HepG2 (cell line): ENCODE results near the gene SHISA9. TPM values are rescaled to one million over a fixed set of nuclear protein-coding genes. Genes with fewer than 3 reads are reported as not detected.

ENCODE experiments used
- ISX ChIP-seq: sonication (generic); formaldehyde crosslinking; conservative IDR thresholded peaks from 2 replicates; pipeline ENCODE4 v1.5.0; 2020; ENCODE audit warnings: missing genetic modification reagents
- PPARG ChIP-seq: conservative IDR thresholded peaks from 2 replicates; pipeline ENCODE4 v1.6.1; 2016; ENCODE audit warnings: missing biosample characterization, missing genetic modification reagents
- SIN3A ChIP-seq: IDR thresholded peaks from 2 replicates; pipeline ENCODE4 v1.6.1; 2011; ENCODE audit warnings: low read depth, mild to moderate bottlenecking, control low read depth, low read length, borderline replicate concordance
- TCF12 ChIP-seq, 2 experiments: fragments of 450-650 bp in 1 of 2; sonication (generic) in 1 of 2; formaldehyde crosslinking in 1 of 2; IDR thresholded peaks; 2 replicates each; pipeline versions ENCODE4 v1.6.1 to v1.8.0; 2017 to 2022; ENCODE audit warnings: antibody characterized with exemption in 1 of 2, mild to moderate bottlenecking in 1 of 2, missing genetic modification reagents in 1 of 2, moderate library complexity in 1 of 2
- ZNF234 ChIP-seq: sonication (generic); formaldehyde crosslinking; conservative IDR thresholded peaks from 2 replicates; pipeline ENCODE4 v1.5.1; 2020; ENCODE audit warnings: mild to moderate bottlenecking, missing genetic modification reagents
- ZNF318 ChIP-seq: sonication (generic); formaldehyde crosslinking; IDR thresholded peaks from 2 replicates; pipeline ENCODE4 v1.4.0; 2020; ENCODE audit warnings: mild to moderate bottlenecking, missing genetic modification reagents
- ZNF460 ChIP-seq: sonication (generic); formaldehyde crosslinking; IDR thresholded peaks from 2 replicates; pipeline ENCODE4 v1.5.1; 2020; ENCODE audit warnings: missing genetic modification reagents, mild to moderate bottlenecking, borderline replicate concordance
- polyA plus RNA-seq, 8 experiments: library from polyadenylated mRNA; depleted of rRNA in 3 of 8; stranded (reverse) in 7 of 8; unstranded in 1 of 8; fragments of >200 nt; fragmentation: Illumina TruSeq in 4 of 8; extraction: Trizol in 4 of 8; gene quantifications; 2 replicates each; pipeline versions ENCODE4 v1.2.1 to v1.2.3, GENCODE V29; 2011 to 2016; ENCODE audit warnings: low read depth in 4 of 8, missing spikeins in 1 of 8, mixed read lengths in 1 of 8; ENCODE audit not compliant: insufficient read depth in 1 of 8
- total RNA-seq, 5 experiments: library from RNA; depleted of rRNA; stranded (reverse); fragments of >200 nt; fragmentation: Illumina TruSeq; extraction: Trizol; gene quantifications; 2 replicates each; pipeline ENCODE4 v1.2.3, GENCODE V29; 2016; ENCODE audit warnings: low read depth in 1 of 5
- TF ChIP-seq, protein P1 (sequence below): sonication (generic); formaldehyde crosslinking; IDR thresholded peaks from 2 replicates; pipeline ENCODE4 v1.5.1; 2020; ENCODE audit warnings: missing genetic modification reagents, mild to moderate bottlenecking, borderline replicate concordance

Gene SHISA9
- total and polyA plus RNA-seq, 2 of the 13 experiments (the other 11 are each of a cell fraction or from before 2014, with no cell fraction given) = 0.01 TPM; not detected in 1

DNA sequence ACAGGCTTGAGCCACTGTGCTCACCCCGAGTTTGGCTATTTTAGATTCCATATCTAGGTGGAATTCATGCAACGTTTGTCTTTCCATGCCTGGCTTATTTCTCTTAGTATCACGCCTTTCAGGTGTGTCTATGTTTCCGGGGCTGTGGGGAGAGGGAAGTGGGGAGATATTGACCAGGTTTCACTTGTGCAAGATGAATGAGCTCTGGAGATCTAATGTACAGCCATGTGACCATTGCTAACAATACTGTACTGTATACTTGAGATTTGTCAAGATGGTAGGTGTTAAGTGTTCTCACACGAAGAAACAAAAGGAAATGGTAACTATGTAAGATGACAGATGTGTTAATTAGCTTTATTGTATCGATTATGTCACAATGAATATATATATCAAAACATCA is 199.6 kb downstream of the SHISA9 start (continued):
- TF ChIP-seq ZNF318 (CRISPR knock-in tag) = no peak
- no peak for TF ChIP-seq ZNF460 (CRISPR knock-in tag)
- no peak for TF ChIP-seq TCF12 (IDR thresholded peaks at IDR 0.05)
- no peak for TF ChIP-seq TCF12 (CRISPR knock-in tag; IDR thresholded peaks at IDR 0.05)
- TF ChIP-seq SIN3A = no peak
- TF ChIP-seq ISX (CRISPR knock-in tag) = no peak
- no peak for TF ChIP-seq PPARG
- TF ChIP-seq ZNF234 (CRISPR knock-in tag) = no peak
- TF ChIP-seq, protein P1, sequence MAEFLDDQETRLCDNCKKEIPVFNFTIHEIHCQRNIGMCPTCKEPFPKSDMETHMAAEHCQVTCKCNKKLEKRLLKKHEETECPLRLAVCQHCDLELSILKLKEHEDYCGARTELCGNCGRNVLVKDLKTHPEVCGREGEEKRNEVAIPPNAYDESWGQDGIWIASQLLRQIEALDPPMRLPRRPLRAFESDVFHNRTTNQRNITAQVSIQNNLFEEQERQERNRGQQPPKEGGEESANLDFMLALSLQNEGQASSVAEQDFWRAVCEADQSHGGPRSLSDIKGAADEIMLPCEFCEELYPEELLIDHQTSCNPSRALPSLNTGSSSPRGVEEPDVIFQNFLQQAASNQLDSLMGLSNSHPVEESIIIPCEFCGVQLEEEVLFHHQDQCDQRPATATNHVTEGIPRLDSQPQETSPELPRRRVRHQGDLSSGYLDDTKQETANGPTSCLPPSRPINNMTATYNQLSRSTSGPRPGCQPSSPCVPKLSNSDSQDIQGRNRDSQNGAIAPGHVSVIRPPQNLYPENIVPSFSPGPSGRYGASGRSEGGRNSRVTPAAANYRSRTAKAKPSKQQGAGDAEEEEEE (CRISPR knock-in tag) = no peak
